Measurements from ENCODE around the gene CENPO. TPM values are rescaled to one million over a fixed set of nuclear protein-coding genes. Genes with fewer than 3 reads are reported as not detected.
A peak's percentile ranks its signal among the peaks of the same experiment; 100 is the strongest.

The CENPO gene
- total and polyA plus RNA-seq, 8 donors, result 9.9 to 33.2 (median 20.0) TPM

DNA sequence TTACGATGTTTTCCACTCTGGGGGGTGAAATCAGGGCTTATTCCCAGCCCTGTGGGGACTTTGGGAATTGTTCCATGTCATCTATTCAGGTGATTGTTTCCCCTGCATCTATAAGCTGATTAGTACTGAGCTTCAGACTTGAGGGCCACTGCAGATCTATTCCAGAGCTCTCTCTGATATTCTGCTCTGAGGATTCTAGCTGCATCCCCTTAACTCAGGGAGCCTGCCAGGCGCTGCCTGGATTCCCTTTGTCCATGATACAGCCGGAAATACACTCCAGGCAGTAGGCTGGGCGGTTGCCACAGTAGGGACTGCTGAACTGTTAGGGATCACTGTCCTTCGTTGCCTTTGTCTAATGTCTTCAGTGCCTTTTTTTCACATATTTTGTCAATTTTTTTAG, 31.4 kb upstream of the CENPO start:
- Histone ChIP-seq H3K36me3 (peaks cover 0 to 78% of the 10 kb centered on the region in 2 donors), H3K27ac (no peak overlapping the region), H3K27me3 (no peaks in the 10 kb centered on the region), H3K4me3 (no peak overlapping the region), H3K9me3 (no peaks in the 10 kb centered on the region), H3K4me1 (no peaks in the 10 kb centered on the region)
- DNase-seq (no peak), ATAC-seq (no peak)
- no peak for TF ChIP-seq CTCF (IDR thresholded peaks at IDR 0.05)
- intact Hi-C loops (cut with DNase I), result no loop called here

GRCh38 chr2:24762518-24762917, 30.7 kb upstream of the CENPO start:
- no peak for TF ChIP-seq CTCF (IDR thresholded peaks at IDR 0.05)
- DNase-seq, result no peak
- no peaks in the 10 kb centered on the region for H3K4me1 ChIP-seq
- no peak overlapping the region for H3K27ac ChIP-seq
- H3K36me3 ChIP-seq, result peaks cover 0 to 74% of the 10 kb centered on the region in 2 donors
- no peak for ATAC-seq
- H3K9me3 ChIP-seq, result no peaks in the 10 kb centered on the region
- H3K4me3 ChIP-seq, result no peak overlapping the region
- H3K27me3 ChIP-seq, result no peaks in the 10 kb centered on the region
- intact Hi-C loops (cut with DNase I), result no loop called here

- intact Hi-C loops (cut with DNase I), result no loop called here
- ATAC-seq (no peak), DNase-seq (no peak)
- no peaks in the 10 kb centered on the region for H3K27me3 ChIP-seq
- H3K27ac ChIP-seq, result no peak overlapping the region
- no peaks in the 10 kb centered on the region for H3K4me1 ChIP-seq
- H3K36me3 ChIP-seq, result peaks cover 0 to 72% of the 10 kb centered on the region in 2 donors
- H3K4me3 ChIP-seq, result no peak overlapping the region
- no peaks in the 10 kb centered on the region for H3K9me3 ChIP-seq
- no peak for TF ChIP-seq CTCF (IDR thresholded peaks at IDR 0.05)
Observed at GRCh38 chr2:24763843-24764242, 29.4 kb upstream of the CENPO start.

GRCh38 chr2:24766609-24767008, 26.6 kb upstream of the CENPO start:
- ATAC-seq (no peak), DNase-seq (no peak)
- TF ChIP-seq CTCF (IDR thresholded peaks at IDR 0.05), result no peak
- H3K27me3 ChIP-seq, result no peaks in the 10 kb centered on the region
- H3K9me3 ChIP-seq, result no peaks in the 10 kb centered on the region
- H3K36me3 ChIP-seq, result peaks cover 0 to 72% of the 10 kb centered on the region in 2 donors
- no peak overlapping the region for H3K27ac ChIP-seq
- H3K4me3 ChIP-seq, result no peak overlapping the region
- intact Hi-C loops (cut with DNase I), result no loop called here
- H3K4me1 ChIP-seq, result no peaks in the 10 kb centered on the region

GRCh38 chr2:24768013-24768412, 25.2 kb upstream of the CENPO start:
- TF ChIP-seq CTCF (IDR thresholded peaks at IDR 0.05), result no peak
- Histone ChIP-seq H3K4me1 (no peaks in the 10 kb centered on the region), H3K27me3 (no peaks in the 10 kb centered on the region), H3K9me3 (no peaks in the 10 kb centered on the region), H3K4me3 (no peak overlapping the region), H3K27ac (peak overlapping the region; percentile 9 to 34), H3K36me3 (peaks cover 0 to 58% of the 10 kb centered on the region in 2 donors)
- peak; percentile 76 for ATAC-seq
- peak in 2 of 4 donors; percentile 54 for DNase-seq
- intact Hi-C loops (cut with DNase I), result no loop called here
